K562 (cell line): ENCODE data around the gene CEMIP. TPM values are rescaled to one million over a fixed set of nuclear protein-coding genes. Genes with fewer than 3 reads are reported as not detected.

Experiments used
- BRD9 ChIP-seq: fragments of 450-650 bp; IDR thresholded peaks from 2 replicates; pipeline ENCODE4 v1.6.1; 2018; ENCODE audit warnings: low read depth; ENCODE audit not compliant: partially characterized antibody
- DNMT1 ChIP-seq: fragments of 450-650 bp; IDR thresholded peaks from 2 replicates; pipeline ENCODE4 v1.6.1; 2016; ENCODE audit warnings: antibody characterized with exemption, mild to moderate bottlenecking
- MXD1 ChIP-seq: fragments of 250-450 bp; sonication (Bioruptor Pico); IDR thresholded peaks from 2 replicates; pipeline ENCODE4 v1.8.0; 2021; ENCODE audit warnings: borderline replicate concordance, mild to moderate bottlenecking, moderate library complexity; ENCODE audit not compliant: poor library complexity, severe bottlenecking
- PHF20 ChIP-seq: fragments of 450-650 bp; IDR thresholded peaks from 2 replicates; pipeline ENCODE4 v1.6.1; 2018; ENCODE audit not compliant: partially characterized antibody
- TAF1 ChIP-seq: IDR thresholded peaks from 2 replicates; pipeline ENCODE4 v1.6.1; 2011; ENCODE audit warnings: mild to moderate bottlenecking, low read length, moderate library complexity; ENCODE audit not compliant: insufficient read depth, control insufficient read depth, severe bottlenecking; ENCODE audit errors: extremely low read depth
- ZBTB1 ChIP-seq: sonication (generic); formaldehyde crosslinking; IDR thresholded peaks from 2 replicates; pipeline ENCODE4 v1.8.1; 2023; ENCODE audit warnings: missing genetic modification reagents, low read depth, mild to moderate bottlenecking, borderline replicate concordance
- ZFP1 ChIP-seq: fragments of 450-650 bp; formaldehyde crosslinking; IDR thresholded peaks from 2 replicates; pipeline ENCODE4 v1.4.0; 2020; ENCODE audit warnings: mild to moderate bottlenecking, mixed read lengths
- ZNF444 ChIP-seq: fragments of 250-450 bp; sonication (Bioruptor Pico); IDR thresholded peaks from 2 replicates; pipeline ENCODE4 v1.4.0; 2020; ENCODE audit warnings: mild to moderate bottlenecking, moderate library complexity
- polyA plus RNA-seq, 8 experiments: library from polyadenylated mRNA; depleted of rRNA in 4 of 8; stranded (reverse) in 5 of 8; unstranded in 3 of 8; fragments of >200 nt; fragmentation: Nextera tagmentation in 2 of 8; fragmentation: Illumina TruSeq in 1 of 8; extraction: Ambion mirVana in 2 of 8; extraction: Trizol in 1 of 8; gene quantifications; 2 replicates each; pipeline versions ENCODE4 v1.2.1 to v1.2.3, GENCODE V29; 2011 to 2014; ENCODE audit warnings: inconsistent platforms in 1 of 8, missing spikeins in 1 of 8
- total RNA-seq, 7 experiments: library from RNA; depleted of rRNA in 6 of 7; stranded (reverse); fragments of >200 nt in 6 of 7; fragmentation: Illumina TruSeq in 2 of 7; extraction: Trizol in 2 of 7; gene quantifications; 2 replicates each; pipeline versions ENCODE4 v1.2.1 to v1.2.3, GENCODE V29; 2011 to 2021; ENCODE audit warnings: low replicate concordance in 1 of 7
- TF ChIP-seq, protein P1 (sequence below): sonication (generic); formaldehyde crosslinking; IDR thresholded peaks from 2 replicates; pipeline ENCODE4 v1.4.0; 2020; ENCODE audit warnings: mild to moderate bottlenecking, missing genetic modification reagents
- TF ChIP-seq, protein P2 (sequence below): sonication (generic); formaldehyde crosslinking; IDR thresholded peaks from 2 replicates; pipeline ENCODE4 v1.5.0; 2020; ENCODE audit warnings: missing genetic modification reagents
- TF ChIP-seq, protein P3 (sequence below): IDR thresholded peaks from 3 replicates; pipeline ENCODE4 v1.6.1; 2011; ENCODE audit warnings: borderline replicate concordance, mild to moderate bottlenecking; ENCODE audit not compliant: insufficient read length, insufficient read depth
- TF ChIP-seq, protein P4 (sequence below): fragments of 450-650 bp; IDR thresholded peaks from 2 replicates; pipeline ENCODE4 v1.6.1; 2016; ENCODE audit warnings: mild to moderate bottlenecking, moderate library complexity

Gene CEMIP
- total and polyA plus RNA-seq, 9 of the 15 experiments (the other 6 are each of a cell fraction or from before 2014, with no cell fraction given) = 0.33 TPM; not detected in 8

DNA sequence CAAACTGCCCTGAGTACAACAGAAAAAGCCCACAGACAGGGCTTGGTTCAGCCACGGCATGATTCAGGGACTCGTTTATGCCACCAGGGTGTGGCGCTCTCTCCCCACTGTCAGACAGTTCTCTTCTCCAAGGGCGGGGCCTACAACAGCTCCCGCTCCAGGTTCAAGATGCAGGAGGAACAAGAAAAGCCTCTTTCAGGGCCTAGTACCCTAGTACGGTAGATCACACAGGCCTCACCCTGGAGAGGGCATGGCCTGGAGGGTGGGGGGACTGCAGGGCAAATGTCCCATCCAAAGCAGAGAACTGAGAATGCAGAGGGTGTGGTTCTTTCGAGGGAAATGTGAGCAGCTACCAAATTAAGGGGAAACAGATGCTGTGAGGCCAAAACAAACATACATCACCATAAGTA, 198.5 kb downstream of the CEMIP start (continued):
- TF ChIP-seq MXD1 (no peak), ZBTB1 (CRISPR knock-in tag) (no peak), BRD9 (no peak), PHF20 (no peak), DNMT1 (no peak), ZNF444 (CRISPR knock-in tag) (no peak), ZFP1 (CRISPR knock-in tag) (no peak), TAF1 (no peak)
- TF ChIP-seq, protein P1, sequence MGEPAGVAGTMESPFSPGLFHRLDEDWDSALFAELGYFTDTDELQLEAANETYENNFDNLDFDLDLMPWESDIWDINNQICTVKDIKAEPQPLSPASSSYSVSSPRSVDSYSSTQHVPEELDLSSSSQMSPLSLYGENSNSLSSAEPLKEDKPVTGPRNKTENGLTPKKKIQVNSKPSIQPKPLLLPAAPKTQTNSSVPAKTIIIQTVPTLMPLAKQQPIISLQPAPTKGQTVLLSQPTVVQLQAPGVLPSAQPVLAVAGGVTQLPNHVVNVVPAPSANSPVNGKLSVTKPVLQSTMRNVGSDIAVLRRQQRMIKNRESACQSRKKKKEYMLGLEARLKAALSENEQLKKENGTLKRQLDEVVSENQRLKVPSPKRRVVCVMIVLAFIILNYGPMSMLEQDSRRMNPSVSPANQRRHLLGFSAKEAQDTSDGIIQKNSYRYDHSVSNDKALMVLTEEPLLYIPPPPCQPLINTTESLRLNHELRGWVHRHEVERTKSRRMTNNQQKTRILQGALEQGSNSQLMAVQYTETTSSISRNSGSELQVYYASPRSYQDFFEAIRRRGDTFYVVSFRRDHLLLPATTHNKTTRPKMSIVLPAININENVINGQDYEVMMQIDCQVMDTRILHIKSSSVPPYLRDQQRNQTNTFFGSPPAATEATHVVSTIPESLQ = no peak
- TF ChIP-seq, protein P2, sequence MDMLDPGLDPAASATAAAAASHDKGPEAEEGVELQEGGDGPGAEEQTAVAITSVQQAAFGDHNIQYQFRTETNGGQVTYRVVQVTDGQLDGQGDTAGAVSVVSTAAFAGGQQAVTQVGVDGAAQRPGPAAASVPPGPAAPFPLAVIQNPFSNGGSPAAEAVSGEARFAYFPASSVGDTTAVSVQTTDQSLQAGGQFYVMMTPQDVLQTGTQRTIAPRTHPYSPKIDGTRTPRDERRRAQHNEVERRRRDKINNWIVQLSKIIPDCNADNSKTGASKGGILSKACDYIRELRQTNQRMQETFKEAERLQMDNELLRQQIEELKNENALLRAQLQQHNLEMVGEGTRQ (CRISPR knock-in tag) = no peak
- TF ChIP-seq, protein P3, sequence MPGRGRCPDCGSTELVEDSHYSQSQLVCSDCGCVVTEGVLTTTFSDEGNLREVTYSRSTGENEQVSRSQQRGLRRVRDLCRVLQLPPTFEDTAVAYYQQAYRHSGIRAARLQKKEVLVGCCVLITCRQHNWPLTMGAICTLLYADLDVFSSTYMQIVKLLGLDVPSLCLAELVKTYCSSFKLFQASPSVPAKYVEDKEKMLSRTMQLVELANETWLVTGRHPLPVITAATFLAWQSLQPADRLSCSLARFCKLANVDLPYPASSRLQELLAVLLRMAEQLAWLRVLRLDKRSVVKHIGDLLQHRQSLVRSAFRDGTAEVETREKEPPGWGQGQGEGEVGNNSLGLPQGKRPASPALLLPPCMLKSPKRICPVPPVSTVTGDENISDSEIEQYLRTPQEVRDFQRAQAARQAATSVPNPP = no peak
- TF ChIP-seq, protein P4, sequence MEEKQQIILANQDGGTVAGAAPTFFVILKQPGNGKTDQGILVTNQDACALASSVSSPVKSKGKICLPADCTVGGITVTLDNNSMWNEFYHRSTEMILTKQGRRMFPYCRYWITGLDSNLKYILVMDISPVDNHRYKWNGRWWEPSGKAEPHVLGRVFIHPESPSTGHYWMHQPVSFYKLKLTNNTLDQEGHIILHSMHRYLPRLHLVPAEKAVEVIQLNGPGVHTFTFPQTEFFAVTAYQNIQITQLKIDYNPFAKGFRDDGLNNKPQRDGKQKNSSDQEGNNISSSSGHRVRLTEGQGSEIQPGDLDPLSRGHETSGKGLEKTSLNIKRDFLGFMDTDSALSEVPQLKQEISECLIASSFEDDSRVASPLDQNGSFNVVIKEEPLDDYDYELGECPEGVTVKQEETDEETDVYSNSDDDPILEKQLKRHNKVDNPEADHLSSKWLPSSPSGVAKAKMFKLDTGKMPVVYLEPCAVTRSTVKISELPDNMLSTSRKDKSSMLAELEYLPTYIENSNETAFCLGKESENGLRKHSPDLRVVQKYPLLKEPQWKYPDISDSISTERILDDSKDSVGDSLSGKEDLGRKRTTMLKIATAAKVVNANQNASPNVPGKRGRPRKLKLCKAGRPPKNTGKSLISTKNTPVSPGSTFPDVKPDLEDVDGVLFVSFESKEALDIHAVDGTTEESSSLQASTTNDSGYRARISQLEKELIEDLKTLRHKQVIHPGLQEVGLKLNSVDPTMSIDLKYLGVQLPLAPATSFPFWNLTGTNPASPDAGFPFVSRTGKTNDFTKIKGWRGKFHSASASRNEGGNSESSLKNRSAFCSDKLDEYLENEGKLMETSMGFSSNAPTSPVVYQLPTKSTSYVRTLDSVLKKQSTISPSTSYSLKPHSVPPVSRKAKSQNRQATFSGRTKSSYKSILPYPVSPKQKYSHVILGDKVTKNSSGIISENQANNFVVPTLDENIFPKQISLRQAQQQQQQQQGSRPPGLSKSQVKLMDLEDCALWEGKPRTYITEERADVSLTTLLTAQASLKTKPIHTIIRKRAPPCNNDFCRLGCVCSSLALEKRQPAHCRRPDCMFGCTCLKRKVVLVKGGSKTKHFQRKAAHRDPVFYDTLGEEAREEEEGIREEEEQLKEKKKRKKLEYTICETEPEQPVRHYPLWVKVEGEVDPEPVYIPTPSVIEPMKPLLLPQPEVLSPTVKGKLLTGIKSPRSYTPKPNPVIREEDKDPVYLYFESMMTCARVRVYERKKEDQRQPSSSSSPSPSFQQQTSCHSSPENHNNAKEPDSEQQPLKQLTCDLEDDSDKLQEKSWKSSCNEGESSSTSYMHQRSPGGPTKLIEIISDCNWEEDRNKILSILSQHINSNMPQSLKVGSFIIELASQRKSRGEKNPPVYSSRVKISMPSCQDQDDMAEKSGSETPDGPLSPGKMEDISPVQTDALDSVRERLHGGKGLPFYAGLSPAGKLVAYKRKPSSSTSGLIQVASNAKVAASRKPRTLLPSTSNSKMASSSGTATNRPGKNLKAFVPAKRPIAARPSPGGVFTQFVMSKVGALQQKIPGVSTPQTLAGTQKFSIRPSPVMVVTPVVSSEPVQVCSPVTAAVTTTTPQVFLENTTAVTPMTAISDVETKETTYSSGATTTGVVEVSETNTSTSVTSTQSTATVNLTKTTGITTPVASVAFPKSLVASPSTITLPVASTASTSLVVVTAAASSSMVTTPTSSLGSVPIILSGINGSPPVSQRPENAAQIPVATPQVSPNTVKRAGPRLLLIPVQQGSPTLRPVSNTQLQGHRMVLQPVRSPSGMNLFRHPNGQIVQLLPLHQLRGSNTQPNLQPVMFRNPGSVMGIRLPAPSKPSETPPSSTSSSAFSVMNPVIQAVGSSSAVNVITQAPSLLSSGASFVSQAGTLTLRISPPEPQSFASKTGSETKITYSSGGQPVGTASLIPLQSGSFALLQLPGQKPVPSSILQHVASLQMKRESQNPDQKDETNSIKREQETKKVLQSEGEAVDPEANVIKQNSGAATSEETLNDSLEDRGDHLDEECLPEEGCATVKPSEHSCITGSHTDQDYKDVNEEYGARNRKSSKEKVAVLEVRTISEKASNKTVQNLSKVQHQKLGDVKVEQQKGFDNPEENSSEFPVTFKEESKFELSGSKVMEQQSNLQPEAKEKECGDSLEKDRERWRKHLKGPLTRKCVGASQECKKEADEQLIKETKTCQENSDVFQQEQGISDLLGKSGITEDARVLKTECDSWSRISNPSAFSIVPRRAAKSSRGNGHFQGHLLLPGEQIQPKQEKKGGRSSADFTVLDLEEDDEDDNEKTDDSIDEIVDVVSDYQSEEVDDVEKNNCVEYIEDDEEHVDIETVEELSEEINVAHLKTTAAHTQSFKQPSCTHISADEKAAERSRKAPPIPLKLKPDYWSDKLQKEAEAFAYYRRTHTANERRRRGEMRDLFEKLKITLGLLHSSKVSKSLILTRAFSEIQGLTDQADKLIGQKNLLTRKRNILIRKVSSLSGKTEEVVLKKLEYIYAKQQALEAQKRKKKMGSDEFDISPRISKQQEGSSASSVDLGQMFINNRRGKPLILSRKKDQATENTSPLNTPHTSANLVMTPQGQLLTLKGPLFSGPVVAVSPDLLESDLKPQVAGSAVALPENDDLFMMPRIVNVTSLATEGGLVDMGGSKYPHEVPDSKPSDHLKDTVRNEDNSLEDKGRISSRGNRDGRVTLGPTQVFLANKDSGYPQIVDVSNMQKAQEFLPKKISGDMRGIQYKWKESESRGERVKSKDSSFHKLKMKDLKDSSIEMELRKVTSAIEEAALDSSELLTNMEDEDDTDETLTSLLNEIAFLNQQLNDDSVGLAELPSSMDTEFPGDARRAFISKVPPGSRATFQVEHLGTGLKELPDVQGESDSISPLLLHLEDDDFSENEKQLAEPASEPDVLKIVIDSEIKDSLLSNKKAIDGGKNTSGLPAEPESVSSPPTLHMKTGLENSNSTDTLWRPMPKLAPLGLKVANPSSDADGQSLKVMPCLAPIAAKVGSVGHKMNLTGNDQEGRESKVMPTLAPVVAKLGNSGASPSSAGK = no peak
